BLaER1 (cell line): Measurements from ENCODE around the gene DEFB132.

Experiments used
- H3K27ac ChIP-seq: shearing (Covaris generic); formaldehyde crosslinking; 2 replicates; pipeline ENCODE4 v1.8.1; 2022
- H3K27me3 ChIP-seq: shearing (Covaris generic); formaldehyde crosslinking; 2 replicates; pipeline ENCODE4 v1.8.1; 2022
- H3K36me3 ChIP-seq: shearing (Covaris generic); formaldehyde crosslinking; 2 replicates; pipeline ENCODE4 v1.8.1; 2022
- H3K4me1 ChIP-seq: shearing (Covaris generic); formaldehyde crosslinking; 2 replicates; pipeline ENCODE4 v1.8.1; 2022
- H3K4me2 ChIP-seq: shearing (Covaris generic); formaldehyde crosslinking; 2 replicates; pipeline ENCODE4 v1.8.1; 2022
- H3K4me3 ChIP-seq: shearing (Covaris generic); formaldehyde crosslinking; 2 replicates; pipeline ENCODE4 v1.8.1; 2022
- H3K9ac ChIP-seq: shearing (Covaris generic); formaldehyde crosslinking; 2 replicates; pipeline ENCODE4 v1.8.1; 2022
- H3K9me3 ChIP-seq: shearing (Covaris generic); formaldehyde crosslinking; 2 replicates; pipeline ENCODE4 v1.8.1; 2022
- H4K20me1 ChIP-seq: shearing (Covaris generic); formaldehyde crosslinking; 2 replicates; pipeline ENCODE4 v1.8.1; 2022
- Cebpa-rat ChIP-seq: shearing (Covaris generic); IDR thresholded peaks from 2 replicates; pipeline ENCODE4 v1.8.1; 2022

The DEFB132 gene

DNA sequence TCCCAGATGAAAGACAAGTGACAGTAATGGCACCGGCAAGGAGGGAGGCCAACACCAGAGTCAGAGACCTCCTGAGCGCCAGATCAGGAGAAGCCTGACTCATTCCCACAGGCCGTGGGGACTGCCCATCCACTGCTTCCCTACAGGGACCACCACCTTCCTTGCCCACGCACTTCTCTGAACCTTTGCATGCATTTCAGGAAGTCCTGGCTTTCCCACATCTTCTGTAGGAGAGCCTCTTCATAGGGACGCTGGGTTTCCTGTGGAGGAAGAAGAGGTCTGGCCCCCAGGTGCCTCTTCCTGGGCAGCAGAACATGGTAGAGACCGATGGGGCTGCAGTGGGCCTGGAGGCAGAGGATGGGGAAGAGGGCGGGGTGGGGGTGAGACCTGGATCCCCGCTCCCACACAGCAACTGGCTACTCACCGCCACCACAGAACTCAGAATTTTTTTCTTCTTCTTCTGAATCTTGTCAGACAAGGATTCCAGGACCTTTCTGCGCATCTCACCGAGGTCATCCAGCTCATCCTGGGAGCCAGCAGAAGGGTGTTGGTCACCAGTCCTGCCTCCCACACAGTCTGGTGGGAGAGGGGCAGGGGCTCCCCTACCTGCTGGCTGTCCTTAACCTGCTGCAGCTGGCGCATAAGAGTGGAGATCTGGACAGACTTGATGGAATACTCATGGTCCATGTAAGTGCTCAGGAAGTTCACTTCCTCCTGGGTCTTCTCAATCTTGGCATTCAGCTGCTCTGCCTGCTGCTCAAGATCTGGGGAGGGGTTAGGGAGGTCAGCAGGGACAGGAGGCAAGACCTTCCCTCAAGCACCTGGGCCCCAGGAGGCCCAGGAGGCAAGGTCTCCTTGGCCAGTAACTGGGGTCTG is 19.3 kb downstream of the DEFB132 start:
- Histone ChIP-seq H3K36me3 (peaks cover 90% of the 10 kb centered on the region), H3K9me3 (0 out of 2 replicates have a peak, but pooled peaks cover 3% of the 10 kb centered on the region), H3K4me3 (no peak overlapping the region), H3K4me1 (peaks cover 14% of the 10 kb centered on the region), H3K4me2 (no peak overlapping the region), H4K20me1 (no peaks in the 10 kb centered on the region), H3K27me3 (no peaks in the 10 kb centered on the region), H3K27ac (no peak overlapping the region), H3K9ac (no peak overlapping the region)
- TF ChIP-seq Cebpa-rat: no peak

DNA sequence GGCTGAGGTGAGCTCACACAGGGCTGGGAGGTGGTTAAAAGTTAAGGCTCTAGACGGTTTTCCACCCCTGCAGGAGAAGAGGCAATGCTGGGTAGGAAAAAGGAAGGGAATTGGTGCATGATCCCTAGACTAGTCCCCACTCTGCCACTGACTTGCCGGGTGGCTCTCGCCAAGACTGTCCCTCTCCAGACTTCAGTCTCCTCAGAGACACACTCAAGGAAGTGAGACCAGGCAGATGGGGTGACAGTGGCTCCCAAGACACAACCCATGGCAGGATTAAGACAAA is 19.9 kb downstream of the DEFB132 start:
- Histone ChIP-seq H3K9ac (no peak overlapping the region), H3K4me3 (no peak overlapping the region), H3K27me3 (no peaks in the 10 kb centered on the region), H3K4me1 (peaks cover 14% of the 10 kb centered on the region), H3K9me3 (0 out of 2 replicates have a peak, but pooled peaks cover 3% of the 10 kb centered on the region), H3K27ac (no peak overlapping the region), H3K4me2 (no peak overlapping the region), H3K36me3 (peaks cover 92% of the 10 kb centered on the region), H4K20me1 (no peaks in the 10 kb centered on the region)
- TF ChIP-seq Cebpa-rat: no peak

GRCh38 chr20:278181-278580 is 20.7 kb downstream of the DEFB132 start:
- peaks cover 90% of the 10 kb centered on the region for H3K36me3 ChIP-seq
- 0 out of 2 replicates have a peak, but pooled peaks cover 3% of the 10 kb centered on the region for H3K9me3 ChIP-seq
- H3K4me2 ChIP-seq: no peak overlapping the region
- no peak overlapping the region for H3K9ac ChIP-seq
- peaks cover 10% of the 10 kb centered on the region for H3K4me1 ChIP-seq
- no peak for TF ChIP-seq Cebpa-rat
- H3K27me3 ChIP-seq: no peaks in the 10 kb centered on the region
- H4K20me1 ChIP-seq: no peaks in the 10 kb centered on the region
- H3K27ac ChIP-seq: no peak overlapping the region
- no peak overlapping the region for H3K4me3 ChIP-seq

GRCh38 chr20:278607-279571 is 21.4 kb downstream of the DEFB132 start:
- H3K9me3 ChIP-seq: 0 out of 2 replicates have a peak, but pooled peaks cover 3% of the 10 kb centered on the region
- H3K4me1 ChIP-seq: peaks cover 5% of the 10 kb centered on the region
- no peak overlapping the region for H3K4me3 ChIP-seq
- H3K36me3 ChIP-seq: peaks cover 93% of the 10 kb centered on the region
- H3K27me3 ChIP-seq: no peaks in the 10 kb centered on the region
- no peak for TF ChIP-seq Cebpa-rat
- no peak overlapping the region for H3K27ac ChIP-seq
- no peak overlapping the region for H3K9ac ChIP-seq
- no peak overlapping the region for H3K4me2 ChIP-seq
- no peaks in the 10 kb centered on the region for H4K20me1 ChIP-seq

GRCh38 chr20:284172-284571 is 26.6 kb downstream of the DEFB132 start:
- Histone ChIP-seq H3K9me3 (0 out of 2 replicates have a peak, but pooled peaks cover 2% of the 10 kb centered on the region), H3K4me2 (no peak overlapping the region)
- no peak for TF ChIP-seq Cebpa-rat

DNA sequence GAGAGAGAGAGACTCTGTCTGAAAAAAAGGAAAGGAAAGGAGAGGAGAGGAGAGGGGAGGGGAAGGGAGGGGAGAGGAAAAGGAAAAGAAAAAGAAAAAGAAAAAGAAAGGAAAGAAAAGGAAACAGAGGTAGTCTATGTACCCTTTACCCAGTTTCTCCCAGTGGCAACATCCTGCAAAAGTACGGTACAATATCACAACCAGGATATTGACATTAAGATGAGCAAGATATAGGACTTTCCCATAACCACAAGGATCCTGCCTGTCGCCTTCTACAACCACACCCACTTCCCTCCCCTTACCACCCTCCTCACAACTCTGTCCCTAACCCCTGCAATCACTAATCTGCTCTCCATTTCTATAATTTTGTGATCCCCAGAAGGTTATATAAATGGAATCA is 29.0 kb downstream of the DEFB132 start:
- Histone ChIP-seq H3K4me2 (no peak overlapping the region), H3K27ac (no peak overlapping the region), H3K4me1 (peaks cover 27% of the 10 kb centered on the region), H4K20me1 (no peaks in the 10 kb centered on the region), H3K4me3 (no peak overlapping the region), H3K36me3 (peaks cover 45% of the 10 kb centered on the region), H3K27me3 (no peaks in the 10 kb centered on the region), H3K9ac (no peak overlapping the region), H3K9me3 (no peaks in the 10 kb centered on the region)
- TF ChIP-seq Cebpa-rat: no peak

More at GRCh38 chr20:284172-284571, 26.6 kb downstream of the DEFB132 start:
- Histone ChIP-seq H3K36me3 (peaks cover 68% of the 10 kb centered on the region), H3K9ac (no peak overlapping the region), H3K27me3 (no peaks in the 10 kb centered on the region), H3K4me1 (peaks cover 11% of the 10 kb centered on the region), H3K4me3 (no peak overlapping the region), H3K27ac (no peak overlapping the region), H4K20me1 (no peaks in the 10 kb centered on the region)

DNA sequence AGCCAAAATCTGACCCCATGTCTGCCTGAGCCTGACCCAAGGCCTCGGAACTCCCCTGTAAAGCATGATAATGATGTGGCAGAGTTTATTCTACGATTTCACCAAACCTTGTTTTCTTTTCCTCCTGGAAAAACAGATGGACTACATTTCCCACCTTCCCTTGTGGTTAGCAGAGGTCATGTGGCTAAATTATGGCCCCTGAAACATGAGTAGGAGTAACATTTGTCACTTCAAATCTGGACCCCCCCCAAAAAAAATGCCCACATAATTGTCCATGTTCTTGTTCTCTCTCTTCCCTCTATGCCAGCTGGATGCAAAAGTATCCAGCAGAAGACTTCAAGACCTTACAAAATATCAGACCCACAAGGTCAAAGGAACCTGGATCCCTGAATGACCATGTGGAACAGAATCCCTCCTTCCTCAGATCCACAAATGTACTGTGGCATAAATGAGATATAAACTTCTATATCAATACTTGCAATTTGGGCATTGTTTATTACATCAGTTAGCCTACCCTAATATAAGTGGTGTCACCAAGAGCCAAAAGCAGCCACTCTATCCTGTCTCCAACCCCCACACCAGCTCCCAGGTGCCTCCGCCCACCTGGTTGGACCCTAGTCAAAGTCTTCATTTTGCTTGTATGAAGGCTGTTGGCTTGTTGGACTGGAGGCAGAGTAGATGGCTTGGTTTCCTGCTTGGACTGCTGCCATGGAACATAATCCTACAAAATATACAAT is 31.6 kb downstream of the DEFB132 start:
- TF ChIP-seq Cebpa-rat: no peak
- no peaks in the 10 kb centered on the region for H4K20me1 ChIP-seq
- peaks cover 21% of the 10 kb centered on the region for H3K36me3 ChIP-seq
- peak overlapping the region; percentile 94; the same call in 1 of the 2 replicates for H3K9ac ChIP-seq
- H3K4me3 ChIP-seq: peak overlapping the region; percentile 92
- no peaks in the 10 kb centered on the region for H3K27me3 ChIP-seq
- H3K27ac ChIP-seq: no peak overlapping the region
- peaks cover 36% of the 10 kb centered on the region for H3K4me1 ChIP-seq
- H3K4me2 ChIP-seq: peak overlapping the region; percentile 94
- no peaks in the 10 kb centered on the region for H3K9me3 ChIP-seq

DNA sequence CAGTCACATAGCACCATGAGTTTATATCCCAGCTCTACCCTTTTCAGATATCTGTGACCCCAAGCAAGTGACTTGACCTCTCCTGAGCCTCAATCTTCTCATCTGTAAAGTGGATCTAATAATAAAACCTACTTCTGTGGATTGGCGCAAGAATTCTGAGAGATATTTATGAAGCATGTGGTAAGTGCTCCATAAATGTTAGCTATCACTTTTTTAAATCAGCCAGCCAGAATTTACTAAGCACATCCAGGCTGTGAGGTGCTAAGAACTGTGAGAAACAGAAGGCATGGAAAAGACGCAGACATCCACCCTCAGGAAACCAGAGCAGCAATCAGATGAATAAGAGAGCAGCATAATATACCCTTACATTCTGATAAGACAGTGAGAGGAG is 32.2 kb downstream of the DEFB132 start:
- H3K9me3 ChIP-seq: no peaks in the 10 kb centered on the region
- no peak for TF ChIP-seq Cebpa-rat

More for the DNA sequence above, 32.2 kb downstream of the DEFB132 start:
- peak overlapping the region; percentile 89 for H3K27ac ChIP-seq
- H3K4me3 ChIP-seq: peak overlapping the region; percentile 92
- H3K9ac ChIP-seq: peak overlapping the region; percentile 94
- no peaks in the 10 kb centered on the region for H3K27me3 ChIP-seq
- peak overlapping the region; percentile 94 for H3K4me2 ChIP-seq
- H4K20me1 ChIP-seq: no peaks in the 10 kb centered on the region
- peaks cover 36% of the 10 kb centered on the region for H3K4me1 ChIP-seq
- H3K36me3 ChIP-seq: peaks cover 16% of the 10 kb centered on the region
